HCT116 (cell line): Measurements from ENCODE around the gene CXXC5. TPM values are rescaled to one million over a fixed set of nuclear protein-coding genes. Genes with fewer than 3 reads are reported as not detected.
A peak's percentile ranks its signal among the peaks of the same experiment; 100 is the strongest.

Experiments used
- ATAC-seq: fragments of 200-7000 bp; cut with Tn5 transposase; 2 replicates; pipeline ENCODE4 v1.9.1; 2020; ENCODE audit warnings: mild to moderate bottlenecking, moderate library complexity
- BruUV-seq: library from RNA; stranded (reverse); fragments of 400-500 nt; replicated peaks from 2 replicates; lab custom pipeline; 2021; lab: Mats Ljungman, UMichigan
- CTCF ChIA-PET: fragments of 300-600 bp; sonication (Branson Sonifier 250); formaldehyde crosslinking; loops from one replicate; lab custom pipeline; 2021; ENCODE audit warnings: antibody characterized with exemption; lab: Charles Lee
- POLR2A ChIA-PET: fragments of 300-600, 350-600 bp; sonication (Branson Sonifier 250); formaldehyde crosslinking; loops from one replicate; lab custom pipeline; 2021; ENCODE audit warnings: antibody characterized with exemption; lab: Charles Lee
- RAD21 ChIA-PET, 2 experiments: fragments of 300-600 bp; sonication (Branson Sonifier 250); formaldehyde crosslinking; loops; one replicate each; lab custom pipeline; 2023; ENCODE audit warnings: low total read pairs in 2 of 2; ENCODE audit not compliant: uncharacterized antibody in 2 of 2, unreplicated experiment in 2 of 2, low non-redundant PET in 1 of 2; lab: Charles Lee
- DNase-seq: peaks from one replicate; pipeline ENCODE4 v3.0.0-alpha.2; 2010; ENCODE audit warnings: low read depth, low spot score
- H2AFZ ChIP-seq: fragments of 200-600 bp; shearing (Covaris generic), sonication (generic); 2 replicates; pipeline ENCODE4 v1.6.1; 2017; ENCODE audit warnings: low read depth, mixed run types, mixed read lengths, antibody characterized with exemption, low read length; ENCODE audit not compliant: poor library complexity, severe bottlenecking
- H3K27ac ChIP-seq: 2 replicates; pipeline ENCODE4 v1.5.1; 2012; ENCODE audit warnings: low read depth, low read length
- H3K27me3 ChIP-seq: fragments of 200-600 bp; sonication (generic); 2 replicates; pipeline ENCODE4 v1.6.1; 2016; ENCODE audit warnings: mixed run types, low read length, mixed read lengths; ENCODE audit not compliant: insufficient read depth
- H3K36me3 ChIP-seq, 2 experiments: fragments of 200-500 bp in 1 of 2; fragments of 200-600 bp in 1 of 2; sonication (Bioruptor generic) in 1 of 2; sonication (generic) in 1 of 2; 2 replicates each; pipeline versions ENCODE4 v1.5.1 to v1.6.1; 2014 to 2016; ENCODE audit warnings: low read length in 2 of 2, inconsistent platforms in 1 of 2, mixed read lengths in 1 of 2, mixed run types in 1 of 2; ENCODE audit not compliant: insufficient read depth in 2 of 2, control insufficient read depth in 1 of 2
- H3K4me1 ChIP-seq, 2 experiments: fragments of 200-600 bp in 1 of 2; sonication (generic) in 1 of 2; 2 replicates each; pipeline versions ENCODE4 v1.5.1 to v1.6.1; 2012 to 2017; ENCODE audit warnings: low read length in 2 of 2, inconsistent platforms in 1 of 2, mild to moderate bottlenecking in 1 of 2, mixed read lengths in 1 of 2, mixed run types in 1 of 2, moderate library complexity in 1 of 2; ENCODE audit not compliant: insufficient read depth in 2 of 2, control insufficient read depth in 1 of 2
- H3K4me2 ChIP-seq: fragments of 200-600 bp; sonication (generic); 2 replicates; pipeline ENCODE4 v1.6.1; 2017; ENCODE audit warnings: mixed run types, low read length, mixed read lengths
- H3K4me3 ChIP-seq, 2 experiments: fragments of 200-600 bp in 1 of 2; sonication (generic) in 1 of 2; replicated peaks in 1 of 2; 2 replicates each; pipeline ENCODE4 v1.5.1; 2011 to 2016; ENCODE audit warnings: low read length in 2 of 2, control low read depth in 1 of 2, low read depth in 1 of 2, mild to moderate bottlenecking in 1 of 2, mixed read lengths in 1 of 2, mixed run types in 1 of 2
- H3K79me2 ChIP-seq: fragments of 200-600 bp; sonication (generic); 2 replicates; pipeline ENCODE4 v1.6.1; 2017; ENCODE audit warnings: mild to moderate bottlenecking, mixed run types, low read length, moderate library complexity, mixed read lengths; ENCODE audit not compliant: insufficient read depth
- H3K9ac ChIP-seq: fragments of 200-600 bp; sonication (generic); 2 replicates; pipeline ENCODE4 v1.6.1; 2016; ENCODE audit warnings: low read length, mixed read lengths
- H3K9me2 ChIP-seq: fragments of 200-600 bp; sonication (generic), shearing (Covaris generic); 2 replicates; pipeline ENCODE4 v1.6.1; 2017; ENCODE audit warnings: mixed run types, mild to moderate bottlenecking, moderate library complexity; ENCODE audit not compliant: insufficient read depth
- H3K9me3 ChIP-seq, 2 experiments: fragments of 200-500 bp in 1 of 2; fragments of 200-600 bp in 1 of 2; sonication (Bioruptor generic) in 1 of 2; sonication (generic) in 1 of 2; 2 replicates each; pipeline ENCODE4 v1.6.1; 2014 to 2017; ENCODE audit warnings: low read length in 2 of 2, mixed read lengths in 2 of 2, inconsistent platforms in 1 of 2, low read depth in 1 of 2, mild to moderate bottlenecking in 1 of 2, mixed run types in 1 of 2, moderate library complexity in 1 of 2; ENCODE audit not compliant: control insufficient read depth in 1 of 2, insufficient read depth in 1 of 2
- H4K20me1 ChIP-seq: fragments of 200-600 bp; sonication (generic), shearing (Covaris generic); 2 replicates; pipeline ENCODE4 v1.6.1; 2017; ENCODE audit warnings: mixed run types, mild to moderate bottlenecking, moderate library complexity; ENCODE audit not compliant: insufficient read depth
- EZH2 ChIP-seq: fragments of 200-600 bp; sonication (generic); IDR thresholded peaks from 2 replicates; pipeline ENCODE4 v1.6.1; 2017; ENCODE audit warnings: antibody characterized with exemption, mixed run types
- JUND ChIP-seq: IDR thresholded peaks from 2 replicates; pipeline ENCODE4 v1.6.1; 2012
- SIN3A ChIP-seq: IDR thresholded peaks from 2 replicates; pipeline ENCODE4 v1.6.1; 2012; ENCODE audit warnings: low read depth
- intact Hi-C: fragments of 100-400 bp; cut with micrococcal nuclease; formaldehyde crosslinking; loops from 2 replicates; pipeline ENCODE4 v1.10.0; 2022
- total RNA-seq: library from RNA; stranded (reverse); gene quantifications from one replicate; pipeline ENCODE4 v1.2.1, GENCODE V29; 2021; ENCODE audit not compliant: unreplicated experiment
- TF ChIP-seq, protein P1 (sequence below): IDR thresholded peaks from 2 replicates; pipeline ENCODE4 v1.6.1; 2012
- TF ChIP-seq, protein P2 (sequence below), 3 experiments: fragments of 200-600 bp in 1 of 3; sonication (generic) in 1 of 3; IDR thresholded peaks in 2 of 3; conservative IDR thresholded peaks in 1 of 3; 2 replicates each; pipeline ENCODE4 v1.5.1; 2012 to 2017; ENCODE audit warnings: low read depth in 2 of 3, low read length in 2 of 3, antibody characterized with exemption in 1 of 3, borderline replicate concordance in 1 of 3, control low read depth in 1 of 3, mild to moderate bottlenecking in 1 of 3, mixed read lengths in 1 of 3, mixed run types in 1 of 3, moderate library complexity in 1 of 3; ENCODE audit not compliant: insufficient read depth in 1 of 3

CXXC5 gene
- total RNA-seq, 1 experiment from 2014 or later, result 43.1 TPM

DNA sequence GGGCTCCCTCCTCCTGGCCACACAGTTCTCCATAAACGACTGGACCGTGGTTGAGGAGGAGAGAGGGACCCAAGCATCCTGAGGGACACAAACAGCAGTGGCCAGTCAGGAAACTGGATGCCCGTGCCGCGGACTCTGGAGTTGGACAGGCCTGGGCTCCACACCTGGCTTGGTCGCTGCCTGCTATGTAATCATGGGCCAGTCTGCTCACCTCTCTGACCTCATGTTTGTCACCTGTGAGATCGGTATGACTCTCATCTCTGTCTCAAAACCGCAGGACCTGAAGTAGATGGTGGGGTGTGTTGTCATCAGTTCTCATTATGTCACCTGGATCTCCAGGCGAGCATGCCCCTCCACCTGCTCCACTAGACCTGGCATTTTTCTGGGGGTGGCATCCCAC, 14.5 kb downstream of the CXXC5 start:
- no peak for DNase-seq
- CTCF ChIA-PET, result no interaction called here
- BruUV-seq, result no TSS peak

GRCh38 chr5:139663207-139664085, 15.3 kb downstream of the CXXC5 start:
- no TSS peak for BruUV-seq
- ChIA-PET RAD21 (no interaction called here), CTCF (no interaction called here), POLR2A (no interaction called here)
- no peak for DNase-seq
- intact Hi-C loops, result no loop called here
- Histone ChIP-seq H3K27ac (no peak overlapping the region), H3K36me3 (no peaks in the 10 kb centered on the region), H3K4me2 (peak overlapping the region; percentile 76; the same call in 1 of the 2 replicates), H3K9me2 (no peaks in the 10 kb centered on the region), H3K4me3 (no peak overlapping the region), H2AFZ (no peak overlapping the region), H3K79me2 (peaks cover 93% of the 10 kb centered on the region), H3K27me3 (no peaks in the 10 kb centered on the region), H3K9ac (0 out of 2 replicates have a peak overlapping the region, but pooled peaks have one; percentile 55), H3K4me1 (peaks cover 71 to 87% of the 10 kb centered on the region in 2 experiments), H4K20me1 (no peaks in the 10 kb centered on the region), H3K9me3 (no peaks in the 10 kb centered on the region)
- no peak for TF ChIP-seq JUND
- TF ChIP-seq, protein P1, sequence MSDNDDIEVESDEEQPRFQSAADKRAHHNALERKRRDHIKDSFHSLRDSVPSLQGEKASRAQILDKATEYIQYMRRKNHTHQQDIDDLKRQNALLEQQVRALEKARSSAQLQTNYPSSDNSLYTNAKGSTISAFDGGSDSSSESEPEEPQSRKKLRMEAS, result no peak
- TF ChIP-seq, protein P2, sequence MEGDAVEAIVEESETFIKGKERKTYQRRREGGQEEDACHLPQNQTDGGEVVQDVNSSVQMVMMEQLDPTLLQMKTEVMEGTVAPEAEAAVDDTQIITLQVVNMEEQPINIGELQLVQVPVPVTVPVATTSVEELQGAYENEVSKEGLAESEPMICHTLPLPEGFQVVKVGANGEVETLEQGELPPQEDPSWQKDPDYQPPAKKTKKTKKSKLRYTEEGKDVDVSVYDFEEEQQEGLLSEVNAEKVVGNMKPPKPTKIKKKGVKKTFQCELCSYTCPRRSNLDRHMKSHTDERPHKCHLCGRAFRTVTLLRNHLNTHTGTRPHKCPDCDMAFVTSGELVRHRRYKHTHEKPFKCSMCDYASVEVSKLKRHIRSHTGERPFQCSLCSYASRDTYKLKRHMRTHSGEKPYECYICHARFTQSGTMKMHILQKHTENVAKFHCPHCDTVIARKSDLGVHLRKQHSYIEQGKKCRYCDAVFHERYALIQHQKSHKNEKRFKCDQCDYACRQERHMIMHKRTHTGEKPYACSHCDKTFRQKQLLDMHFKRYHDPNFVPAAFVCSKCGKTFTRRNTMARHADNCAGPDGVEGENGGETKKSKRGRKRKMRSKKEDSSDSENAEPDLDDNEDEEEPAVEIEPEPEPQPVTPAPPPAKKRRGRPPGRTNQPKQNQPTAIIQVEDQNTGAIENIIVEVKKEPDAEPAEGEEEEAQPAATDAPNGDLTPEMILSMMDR (IDR thresholded peaks at IDR 0.05 in 2 of 3, conservative IDR thresholded peaks at IDR 0.05 in 1 of 3; ENCODE audit: borderline replicate concordance in 1 of 3, insufficient read depth in 1 of 3, low read depth in 2 of 3, low read length in 2 of 3), result no peak
- no peak for TF ChIP-seq SIN3A
- ATAC-seq, result no peak

More for the DNA sequence above, 14.5 kb downstream of the CXXC5 start:
- H3K9ac ChIP-seq, result peak overlapping the region; percentile 55; the same call in 1 of the 2 replicates
- peak overlapping the region; percentile 76 for H3K4me2 ChIP-seq
- POLR2A ChIA-PET, result no interaction called here
- H3K79me2 ChIP-seq, result peaks cover 91% of the 10 kb centered on the region
- no peak overlapping the region for H3K27ac ChIP-seq
- H3K9me2 ChIP-seq, result no peaks in the 10 kb centered on the region
- H3K36me3 ChIP-seq, result no peaks in the 10 kb centered on the region
- no peak for ATAC-seq
- no peaks in the 10 kb centered on the region for H4K20me1 ChIP-seq
- no peak overlapping the region for H3K4me3 ChIP-seq
- RAD21 ChIA-PET, result no interaction called here
- H3K4me1 ChIP-seq, result peaks cover 73 to 87% of the 10 kb centered on the region in 2 experiments
- intact Hi-C loops, result no loop called here
- H3K27me3 ChIP-seq, result no peaks in the 10 kb centered on the region
- no peaks in the 10 kb centered on the region for H3K9me3 ChIP-seq
- TF ChIP-seq JUND (no peak), EZH2 (no peak)
- H2AFZ ChIP-seq, result no peak overlapping the region
